PC-9 (cell line): ENCODE results near the gene GCNT2.

Experiments
- EZH2 ChIP-seq: fragments of 200-600 bp; sonication (generic); IDR thresholded peaks from 2 replicates; pipeline ENCODE4 v1.8.0; 2017; ENCODE audit warnings: antibody characterized with exemption, low read depth
- TF ChIP-seq, protein P1 (sequence below): fragments of 200-600 bp; sonication (generic); conservative IDR thresholded peaks from 2 replicates; pipeline ENCODE4 v1.6.1; 2017; ENCODE audit warnings: mixed run types, antibody characterized with exemption, mild to moderate bottlenecking, moderate library complexity

DNA sequence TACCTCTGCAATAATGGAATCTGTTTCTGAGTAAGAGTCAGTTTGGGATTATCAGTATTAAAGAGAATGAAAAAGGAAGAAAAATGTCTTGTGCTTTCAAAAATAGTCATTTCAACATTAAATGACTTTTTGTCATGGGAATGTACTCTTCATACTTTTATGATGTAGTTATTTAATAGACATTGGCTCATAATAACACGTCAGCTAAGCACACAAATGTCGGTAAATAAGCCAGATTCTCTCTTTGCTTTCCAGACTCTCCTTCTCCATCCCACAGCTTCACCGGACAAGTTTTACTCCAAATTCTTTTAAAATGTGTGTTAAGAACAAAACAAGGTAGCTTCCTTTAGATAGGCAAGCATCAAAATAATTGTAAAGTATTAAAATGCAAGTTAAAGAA is 97.3 kb downstream of the GCNT2 start:
- TF ChIP-seq, protein P1, sequence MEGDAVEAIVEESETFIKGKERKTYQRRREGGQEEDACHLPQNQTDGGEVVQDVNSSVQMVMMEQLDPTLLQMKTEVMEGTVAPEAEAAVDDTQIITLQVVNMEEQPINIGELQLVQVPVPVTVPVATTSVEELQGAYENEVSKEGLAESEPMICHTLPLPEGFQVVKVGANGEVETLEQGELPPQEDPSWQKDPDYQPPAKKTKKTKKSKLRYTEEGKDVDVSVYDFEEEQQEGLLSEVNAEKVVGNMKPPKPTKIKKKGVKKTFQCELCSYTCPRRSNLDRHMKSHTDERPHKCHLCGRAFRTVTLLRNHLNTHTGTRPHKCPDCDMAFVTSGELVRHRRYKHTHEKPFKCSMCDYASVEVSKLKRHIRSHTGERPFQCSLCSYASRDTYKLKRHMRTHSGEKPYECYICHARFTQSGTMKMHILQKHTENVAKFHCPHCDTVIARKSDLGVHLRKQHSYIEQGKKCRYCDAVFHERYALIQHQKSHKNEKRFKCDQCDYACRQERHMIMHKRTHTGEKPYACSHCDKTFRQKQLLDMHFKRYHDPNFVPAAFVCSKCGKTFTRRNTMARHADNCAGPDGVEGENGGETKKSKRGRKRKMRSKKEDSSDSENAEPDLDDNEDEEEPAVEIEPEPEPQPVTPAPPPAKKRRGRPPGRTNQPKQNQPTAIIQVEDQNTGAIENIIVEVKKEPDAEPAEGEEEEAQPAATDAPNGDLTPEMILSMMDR: no peak
- TF ChIP-seq EZH2: no peak
